ENCODE data around the gene LIF. TPM values are rescaled to one million over a fixed set of nuclear protein-coding genes. Genes with fewer than 3 reads are reported as not detected.

The LIF gene
- total RNA-seq, 1 donor from 2014 or later, result 0.16 TPM

DNA sequence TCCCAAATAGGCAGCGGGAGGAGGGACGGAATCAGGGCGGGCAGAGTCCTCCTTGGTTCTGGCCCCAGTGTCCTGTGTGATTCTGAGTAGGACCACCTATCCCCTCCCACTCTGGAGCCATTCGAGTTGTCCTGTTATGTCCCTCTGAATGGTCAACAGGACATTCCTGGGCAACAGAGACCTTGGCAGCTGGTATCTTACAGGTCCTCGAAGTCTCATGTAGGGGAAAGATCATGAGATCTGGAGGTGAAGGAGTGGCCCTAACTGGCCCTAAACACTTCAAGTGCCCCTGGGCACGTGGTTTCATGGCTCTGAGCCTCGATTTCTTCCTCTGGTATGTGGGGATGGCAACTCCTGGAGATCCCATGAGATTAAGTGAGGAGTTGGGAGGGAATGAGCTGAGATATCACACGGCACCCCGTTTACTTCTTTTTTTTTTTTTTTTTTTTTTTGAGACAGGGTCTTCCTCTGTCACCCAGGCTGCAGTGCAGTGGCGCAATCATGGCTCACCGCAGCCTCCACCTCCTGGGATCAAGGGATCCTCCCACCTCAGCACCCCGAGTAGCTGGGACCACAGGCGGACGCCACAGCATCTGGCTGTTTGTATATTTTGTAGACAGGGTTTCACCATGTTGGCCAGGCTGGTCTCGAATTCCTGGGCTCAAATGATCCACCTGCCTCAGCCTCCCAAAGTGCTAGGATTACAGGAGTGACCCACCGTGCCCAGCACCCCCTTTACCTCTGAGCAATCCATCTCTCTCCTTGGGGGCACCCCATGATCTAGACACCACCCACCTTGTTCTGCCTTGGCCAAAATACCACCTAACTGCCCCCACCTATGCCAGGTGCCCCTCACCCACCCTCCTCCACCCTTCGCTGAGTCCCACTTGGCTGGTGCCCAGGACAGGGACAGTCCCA, 6.8 kb downstream of the LIF start:
- intact Hi-C loops (cut with micrococcal nuclease), result no loop called here
- Histone ChIP-seq H3K9me3 (replicated peaks) (no peaks in the 10 kb centered on the region), H3K36me3 (no peaks in the 10 kb centered on the region), H3K27me3 (ENCODE audit: low read depth) (peaks cover 93% of the 10 kb centered on the region), H3K4me3 (no peak overlapping the region), H3K27ac (replicated peaks) (no peak overlapping the region), H3K4me1 (no peaks in the 10 kb centered on the region)
- no peak for DNase-seq
- TF ChIP-seq, protein P1, sequence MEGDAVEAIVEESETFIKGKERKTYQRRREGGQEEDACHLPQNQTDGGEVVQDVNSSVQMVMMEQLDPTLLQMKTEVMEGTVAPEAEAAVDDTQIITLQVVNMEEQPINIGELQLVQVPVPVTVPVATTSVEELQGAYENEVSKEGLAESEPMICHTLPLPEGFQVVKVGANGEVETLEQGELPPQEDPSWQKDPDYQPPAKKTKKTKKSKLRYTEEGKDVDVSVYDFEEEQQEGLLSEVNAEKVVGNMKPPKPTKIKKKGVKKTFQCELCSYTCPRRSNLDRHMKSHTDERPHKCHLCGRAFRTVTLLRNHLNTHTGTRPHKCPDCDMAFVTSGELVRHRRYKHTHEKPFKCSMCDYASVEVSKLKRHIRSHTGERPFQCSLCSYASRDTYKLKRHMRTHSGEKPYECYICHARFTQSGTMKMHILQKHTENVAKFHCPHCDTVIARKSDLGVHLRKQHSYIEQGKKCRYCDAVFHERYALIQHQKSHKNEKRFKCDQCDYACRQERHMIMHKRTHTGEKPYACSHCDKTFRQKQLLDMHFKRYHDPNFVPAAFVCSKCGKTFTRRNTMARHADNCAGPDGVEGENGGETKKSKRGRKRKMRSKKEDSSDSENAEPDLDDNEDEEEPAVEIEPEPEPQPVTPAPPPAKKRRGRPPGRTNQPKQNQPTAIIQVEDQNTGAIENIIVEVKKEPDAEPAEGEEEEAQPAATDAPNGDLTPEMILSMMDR (IDR thresholded peaks at IDR 0.05; ENCODE audit: borderline replicate concordance), result no peak

DNA sequence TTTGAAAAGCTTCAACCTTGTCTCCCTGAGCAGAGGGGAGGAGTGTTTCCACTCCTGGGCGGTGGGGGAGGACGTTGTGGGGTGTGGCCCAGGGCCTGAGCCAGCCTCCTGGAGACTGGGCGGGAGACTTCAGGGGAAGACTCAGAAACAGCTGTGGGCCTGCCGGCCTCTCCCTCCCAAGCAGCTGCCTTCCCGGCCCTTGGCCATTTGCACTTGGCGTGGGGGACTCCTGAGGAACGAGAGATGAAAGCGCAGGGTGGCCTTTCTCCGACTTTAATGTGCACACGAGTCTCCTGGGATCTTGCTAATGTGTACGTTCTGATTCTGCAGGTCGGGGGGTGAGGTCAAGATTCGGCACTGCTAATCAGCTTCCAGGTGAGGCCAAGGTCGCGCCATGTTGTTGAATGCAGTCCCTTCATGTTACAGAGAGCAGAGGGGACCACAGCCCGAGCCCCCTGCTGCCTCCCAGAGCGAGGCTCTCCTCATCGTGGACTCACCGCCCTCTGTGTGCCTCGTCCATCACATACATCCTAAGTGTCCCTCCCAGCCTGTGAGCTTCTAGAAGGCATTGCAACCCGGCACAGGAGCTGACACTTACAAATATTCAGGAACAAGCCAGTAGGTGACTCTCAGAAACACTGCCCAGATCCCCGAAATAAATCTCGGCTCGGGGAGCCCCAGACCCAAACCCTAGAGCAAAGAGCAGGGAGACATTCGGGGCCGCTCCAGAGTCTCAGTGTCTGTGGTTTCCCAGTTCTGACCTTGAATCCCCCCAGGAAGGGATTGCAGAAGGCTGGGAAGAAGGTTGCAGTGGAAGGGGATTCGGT, 7.7 kb downstream of the LIF start:
- Histone ChIP-seq H3K36me3 (no peaks in the 10 kb centered on the region), H3K4me3 (no peak overlapping the region), H3K4me1 (no peaks in the 10 kb centered on the region), H3K27ac (replicated peaks) (no peak overlapping the region), H3K9me3 (replicated peaks) (no peaks in the 10 kb centered on the region), H3K27me3 (ENCODE audit: low read depth) (peaks cover 93% of the 10 kb centered on the region)
- DNase-seq, result peak; percentile 60
- TF ChIP-seq, protein P1 (IDR thresholded peaks at IDR 0.05; ENCODE audit: borderline replicate concordance), result no peak
- intact Hi-C loops (cut with micrococcal nuclease), result no loop called here

DNA sequence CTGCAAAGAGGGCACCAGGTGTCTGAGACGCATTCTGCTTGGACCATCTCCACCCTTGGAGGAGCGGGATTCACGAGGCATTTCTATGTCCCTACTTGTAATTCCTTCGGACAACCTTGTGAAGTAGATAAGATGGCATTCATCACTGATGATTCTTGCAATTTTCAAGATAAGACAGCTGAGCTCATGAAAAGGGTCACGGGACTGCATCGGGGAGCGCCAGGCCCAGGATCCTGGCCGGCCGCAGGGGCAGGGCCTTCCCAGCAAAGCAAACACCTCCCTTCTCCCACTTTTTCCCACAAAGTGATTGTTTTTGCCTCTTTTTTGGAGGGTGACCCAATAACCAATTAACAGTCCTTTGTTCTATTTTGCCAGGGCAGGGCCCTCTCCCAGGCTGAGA, 8.4 kb downstream of the LIF start:
- TF ChIP-seq, protein P1 (IDR thresholded peaks at IDR 0.05; ENCODE audit: borderline replicate concordance), result no peak
- Histone ChIP-seq H3K4me3 (no peak overlapping the region), H3K4me1 (no peaks in the 10 kb centered on the region), H3K36me3 (no peaks in the 10 kb centered on the region), H3K9me3 (replicated peaks) (no peaks in the 10 kb centered on the region), H3K27ac (replicated peaks) (no peak overlapping the region), H3K27me3 (ENCODE audit: low read depth) (peaks cover 93% of the 10 kb centered on the region)
- no peak for DNase-seq
- intact Hi-C loops (cut with micrococcal nuclease), result no loop called here

GRCh38 chr22:30236875-30237274, 9.7 kb downstream of the LIF start:
- Histone ChIP-seq H3K27ac (replicated peaks) (no peak overlapping the region), H3K27me3 (ENCODE audit: low read depth) (peaks cover 93% of the 10 kb centered on the region), H3K9me3 (replicated peaks) (no peaks in the 10 kb centered on the region), H3K4me3 (no peak overlapping the region), H3K36me3 (no peaks in the 10 kb centered on the region), H3K4me1 (no peaks in the 10 kb centered on the region)
- no peak for DNase-seq
- intact Hi-C loops (cut with micrococcal nuclease), result no loop called here
- TF ChIP-seq, protein P1 (IDR thresholded peaks at IDR 0.05; ENCODE audit: borderline replicate concordance), result no peak

DNA sequence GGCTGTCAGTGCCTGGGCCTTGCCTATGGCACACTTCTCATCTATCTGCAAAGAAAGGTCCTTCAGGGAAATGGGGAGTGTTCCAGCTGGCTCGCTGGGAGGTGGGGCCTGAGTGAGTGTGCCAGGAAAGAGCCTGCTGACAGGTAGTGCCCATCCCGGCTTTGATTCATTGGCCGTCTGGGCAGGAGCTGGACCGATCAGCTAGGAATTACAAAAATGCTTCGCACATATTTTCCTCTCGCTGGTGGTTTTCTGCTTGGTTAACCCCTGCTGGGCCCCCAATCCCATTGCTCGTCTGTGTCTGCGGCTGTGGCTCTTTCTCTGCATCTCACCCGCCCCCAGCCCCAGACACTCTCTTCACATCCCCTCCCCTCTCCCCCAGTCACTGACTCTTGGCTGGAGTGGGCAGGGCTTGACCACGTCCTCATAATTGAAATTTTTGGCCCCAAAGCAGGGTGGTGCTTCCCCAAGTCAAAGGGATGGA, 10.8 kb downstream of the LIF start:
- H3K4me3 ChIP-seq, result no peak overlapping the region
- no peaks in the 10 kb centered on the region for H3K4me1 ChIP-seq
- intact Hi-C loops (cut with micrococcal nuclease), result no loop called here
- TF ChIP-seq, protein P1 (IDR thresholded peaks at IDR 0.05; ENCODE audit: borderline replicate concordance), result no peak
- H3K27ac ChIP-seq (replicated peaks), result no peak overlapping the region
- H3K27me3 ChIP-seq (ENCODE audit: low read depth), result peaks cover 94% of the 10 kb centered on the region
- DNase-seq, result no peak
- no peaks in the 10 kb centered on the region for H3K9me3 ChIP-seq (replicated peaks)
- H3K36me3 ChIP-seq, result no peaks in the 10 kb centered on the region
